Measurements from ENCODE around the gene METTL4.

GRCh38 chr18:2540575-2540974 lies 30.7 kb downstream of the METTL4 start:
- TF ChIP-seq CEBPZ (IDR thresholded peaks at IDR 0.05; ENCODE audit: borderline replicate concordance, low read depth, low read length): no peak
- TF ChIP-seq NFIC (IDR thresholded peaks at IDR 0.05): no peak
- TF ChIP-seq CTCF (IDR thresholded peaks at IDR 0.05 in 2 of 3, conservative IDR thresholded peaks at IDR 0.05 in 1 of 3; ENCODE audit: insufficient read depth in 2 of 3, low read depth in 1 of 3, low read length in 3 of 3): no peak

All from K562 (cell line).